Suprapubic skin (tissue), 4 donors: Measurements from ENCODE around the gene SLC7A11. TPM values are rescaled to one million over a fixed set of nuclear protein-coding genes. Genes with fewer than 3 reads are reported as not detected.

Experiments used
- DNase-seq, 2 donors: peaks; one replicate each; pipeline ENCODE4 v3.0.0-alpha.2; 2019; ENCODE audit warnings: low spot score in 2 of 2
- H3K27ac ChIP-seq: fragments of 200-600 bp; sonication (generic); one replicate; pipeline ENCODE4 v1.5.1; 2019
- H3K27me3 ChIP-seq: fragments of 200-600 bp; sonication (generic); one replicate; pipeline ENCODE4 v1.5.1; 2019
- H3K36me3 ChIP-seq: fragments of 200-600 bp; sonication (generic); one replicate; pipeline ENCODE4 v1.5.1; 2019
- H3K4me1 ChIP-seq: fragments of 200-600 bp; sonication (generic); one replicate; pipeline ENCODE4 v1.5.1; 2019
- H3K4me3 ChIP-seq: fragments of 200-600 bp; sonication (generic); one replicate; pipeline ENCODE4 v1.5.1; 2019; ENCODE audit warnings: mild to moderate bottlenecking
- H3K9me3 ChIP-seq: fragments of 200-600 bp; sonication (generic); one replicate; pipeline ENCODE4 v1.5.1; 2019
- EP300 ChIP-seq: sonication (generic); formaldehyde crosslinking; IDR thresholded peaks from one replicate; pipeline ENCODE4 v1.6.1; 2017; ENCODE audit warnings: antibody characterized with exemption
- POLR2A ChIP-seq, 2 donors: fragments of 450-650 bp; IDR thresholded peaks; one replicate each; pipeline ENCODE4 v1.6.1; 2017; ENCODE audit warnings: antibody characterized with exemption in 2 of 2, mild to moderate bottlenecking in 2 of 2, moderate library complexity in 2 of 2
- POLR2AphosphoS5 ChIP-seq, 3 donors: sonication (generic); formaldehyde crosslinking; IDR thresholded peaks; one replicate each; pipeline ENCODE4 v1.6.1; 2017; ENCODE audit warnings: antibody characterized with exemption in 3 of 3
- WGBS: methylation state at CpG from one replicate; pipeline ENCODE4 v1.1.5; 2018; 5-methylcytosine and 5-hydroxymethylcytosine counted together
- total RNA-seq, 4 donors: library from RNA; depleted of rRNA; stranded (reverse); fragments of >200 nt; gene quantifications; one replicate each; pipeline ENCODE4 v1.1.0, GENCODE V29; 2016
- TF ChIP-seq, protein P1 (sequence below), 2 donors: fragments of 200-600 bp in 1 of 2; fragments of 450-650 bp in 1 of 2; sonication (generic) in 1 of 2; IDR thresholded peaks; one replicate each; pipeline ENCODE4 v1.5.1; 2016 to 2019; ENCODE audit warnings: antibody characterized with exemption in 2 of 2, mild to moderate bottlenecking in 1 of 2, moderate library complexity in 1 of 2

SLC7A11 gene
- total RNA-seq, 4 donors from 2014 or later = 0.48 to 2.1 (median 1.2) TPM

DNA sequence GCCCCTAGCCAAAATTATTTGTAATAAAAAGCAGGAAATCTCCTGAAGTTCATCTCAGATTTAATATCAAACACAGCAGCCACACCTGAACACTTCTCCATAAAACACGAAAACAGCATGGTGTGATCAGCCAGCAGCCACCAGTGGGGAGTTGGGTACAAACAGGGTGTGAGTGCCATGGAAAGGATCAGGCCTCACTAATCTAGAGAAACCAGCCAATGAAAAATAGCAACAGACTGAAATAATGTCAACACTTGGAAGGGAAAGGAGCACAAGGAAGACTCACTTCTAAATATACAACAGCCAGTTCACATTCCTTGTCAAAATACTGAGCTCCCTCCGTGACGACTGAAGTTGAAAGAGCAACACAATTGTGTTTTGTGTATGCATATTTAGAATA is 46.0 kb downstream of the SLC7A11 start:
- peaks cover 7% of the 10 kb centered on the region for H3K4me1 ChIP-seq
- H3K4me3 ChIP-seq = no peak overlapping the region
- H3K9me3 ChIP-seq = no peaks in the 10 kb centered on the region
- WGBS = 85% methylated on average over 3 of the region's 3 CpGs
- no peaks in the 10 kb centered on the region for H3K27me3 ChIP-seq
- H3K27ac ChIP-seq = no peak overlapping the region
- no peaks in the 10 kb centered on the region for H3K36me3 ChIP-seq
- no peak for TF ChIP-seq POLR2AphosphoS5 (IDR thresholded peaks at IDR 0.05)
- TF ChIP-seq EP300 = no peak
- no peak for TF ChIP-seq POLR2A (IDR thresholded peaks at IDR 0.05)
- TF ChIP-seq, protein P1, sequence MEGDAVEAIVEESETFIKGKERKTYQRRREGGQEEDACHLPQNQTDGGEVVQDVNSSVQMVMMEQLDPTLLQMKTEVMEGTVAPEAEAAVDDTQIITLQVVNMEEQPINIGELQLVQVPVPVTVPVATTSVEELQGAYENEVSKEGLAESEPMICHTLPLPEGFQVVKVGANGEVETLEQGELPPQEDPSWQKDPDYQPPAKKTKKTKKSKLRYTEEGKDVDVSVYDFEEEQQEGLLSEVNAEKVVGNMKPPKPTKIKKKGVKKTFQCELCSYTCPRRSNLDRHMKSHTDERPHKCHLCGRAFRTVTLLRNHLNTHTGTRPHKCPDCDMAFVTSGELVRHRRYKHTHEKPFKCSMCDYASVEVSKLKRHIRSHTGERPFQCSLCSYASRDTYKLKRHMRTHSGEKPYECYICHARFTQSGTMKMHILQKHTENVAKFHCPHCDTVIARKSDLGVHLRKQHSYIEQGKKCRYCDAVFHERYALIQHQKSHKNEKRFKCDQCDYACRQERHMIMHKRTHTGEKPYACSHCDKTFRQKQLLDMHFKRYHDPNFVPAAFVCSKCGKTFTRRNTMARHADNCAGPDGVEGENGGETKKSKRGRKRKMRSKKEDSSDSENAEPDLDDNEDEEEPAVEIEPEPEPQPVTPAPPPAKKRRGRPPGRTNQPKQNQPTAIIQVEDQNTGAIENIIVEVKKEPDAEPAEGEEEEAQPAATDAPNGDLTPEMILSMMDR (IDR thresholded peaks at IDR 0.05) = no peak
- DNase-seq = no peak

DNA sequence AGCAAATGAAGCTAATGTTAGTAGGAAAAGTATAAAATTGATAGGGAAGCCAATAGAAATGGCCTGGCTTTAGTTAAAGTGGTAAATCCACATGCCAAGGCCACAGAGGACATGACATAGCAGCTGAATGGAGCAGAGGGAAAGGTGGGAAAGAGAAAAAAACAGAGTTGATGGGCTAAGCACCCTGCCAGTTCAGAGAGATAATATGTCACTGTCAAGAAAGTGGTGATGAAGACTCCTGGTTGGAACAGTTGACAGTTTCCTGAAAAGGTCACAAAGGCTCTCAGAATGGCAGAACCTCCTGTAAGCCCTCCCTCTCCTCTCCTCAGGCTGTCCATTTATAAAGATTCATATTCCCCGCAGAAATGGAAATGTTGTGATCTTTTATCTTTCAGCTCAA is 48.2 kb downstream of the SLC7A11 start:
- no peaks in the 10 kb centered on the region for H3K36me3 ChIP-seq
- TF ChIP-seq EP300 = no peak
- TF ChIP-seq, protein P1 (IDR thresholded peaks at IDR 0.05) = no peak
- TF ChIP-seq POLR2AphosphoS5 (IDR thresholded peaks at IDR 0.05) = no peak
- no peak for TF ChIP-seq POLR2A (IDR thresholded peaks at IDR 0.05)
- WGBS = 97% methylated on average over 1 of the region's 1 CpG
- H3K27ac ChIP-seq = no peak overlapping the region
- no peak for DNase-seq
- no peak overlapping the region for H3K4me3 ChIP-seq
- no peaks in the 10 kb centered on the region for H3K4me1 ChIP-seq
- no peaks in the 10 kb centered on the region for H3K9me3 ChIP-seq
- no peaks in the 10 kb centered on the region for H3K27me3 ChIP-seq

DNA sequence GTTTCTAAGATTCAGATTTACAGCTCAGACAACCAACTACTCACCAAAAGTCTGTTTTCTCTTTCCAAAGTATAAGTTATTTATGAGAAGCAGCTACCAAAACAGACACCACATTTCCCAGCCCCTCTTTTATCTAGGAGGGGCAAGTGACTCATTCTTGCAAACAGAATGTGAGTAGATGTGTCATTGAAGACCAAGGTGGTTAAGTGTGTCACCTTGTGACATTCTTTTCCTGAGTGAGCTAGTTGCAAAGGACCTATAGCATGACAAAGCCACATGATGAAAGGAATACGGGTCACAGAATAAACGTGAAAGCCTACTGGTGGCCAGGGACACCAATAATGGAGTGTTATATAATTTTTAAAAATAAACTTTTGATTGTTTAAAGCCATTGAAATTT is 50.0 kb downstream of the SLC7A11 start:
- no peak for DNase-seq
- Histone ChIP-seq H3K4me1 (no peaks in the 10 kb centered on the region), H3K36me3 (no peaks in the 10 kb centered on the region), H3K4me3 (no peak overlapping the region), H3K27ac (no peak overlapping the region), H3K27me3 (no peaks in the 10 kb centered on the region), H3K9me3 (no peaks in the 10 kb centered on the region)
- TF ChIP-seq POLR2AphosphoS5 (IDR thresholded peaks at IDR 0.05) = no peak
- no peak for TF ChIP-seq POLR2A (IDR thresholded peaks at IDR 0.05)
- TF ChIP-seq, protein P1 (IDR thresholded peaks at IDR 0.05) = no peak
- no peak for TF ChIP-seq EP300
- 80% methylated on average over 2 of the region's 2 CpGs for WGBS

DNA sequence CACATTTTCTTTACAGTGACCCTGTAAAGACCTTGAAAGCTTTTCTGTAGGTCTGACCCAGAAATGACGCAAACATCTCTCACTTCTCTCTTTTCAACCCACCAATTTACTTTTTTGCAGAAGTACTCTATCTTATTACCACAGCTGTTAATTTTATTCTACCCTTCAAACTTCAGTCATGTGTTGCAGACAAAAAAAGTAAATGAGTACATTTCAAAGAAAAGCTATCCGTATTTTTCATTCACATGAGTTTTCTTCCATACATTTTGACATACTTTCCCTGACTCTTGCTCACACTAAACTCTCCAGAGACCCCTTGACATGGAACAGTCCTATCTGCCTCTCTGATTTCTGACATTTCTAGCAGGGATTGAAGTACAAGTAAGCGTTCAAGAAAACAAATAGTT is 51.7 kb downstream of the SLC7A11 start:
- Histone ChIP-seq H3K36me3 (no peaks in the 10 kb centered on the region), H3K4me1 (no peaks in the 10 kb centered on the region), H3K27me3 (no peaks in the 10 kb centered on the region), H3K4me3 (no peak overlapping the region), H3K27ac (no peak overlapping the region), H3K9me3 (no peaks in the 10 kb centered on the region)
- DNase-seq = no peak
- no peak for TF ChIP-seq EP300
- TF ChIP-seq POLR2AphosphoS5 (IDR thresholded peaks at IDR 0.05) = no peak
- TF ChIP-seq POLR2A (IDR thresholded peaks at IDR 0.05) = no peak
- TF ChIP-seq, protein P1 (IDR thresholded peaks at IDR 0.05) = no peak
- 72% methylated on average over 3 of the region's 3 CpGs for WGBS

DNA sequence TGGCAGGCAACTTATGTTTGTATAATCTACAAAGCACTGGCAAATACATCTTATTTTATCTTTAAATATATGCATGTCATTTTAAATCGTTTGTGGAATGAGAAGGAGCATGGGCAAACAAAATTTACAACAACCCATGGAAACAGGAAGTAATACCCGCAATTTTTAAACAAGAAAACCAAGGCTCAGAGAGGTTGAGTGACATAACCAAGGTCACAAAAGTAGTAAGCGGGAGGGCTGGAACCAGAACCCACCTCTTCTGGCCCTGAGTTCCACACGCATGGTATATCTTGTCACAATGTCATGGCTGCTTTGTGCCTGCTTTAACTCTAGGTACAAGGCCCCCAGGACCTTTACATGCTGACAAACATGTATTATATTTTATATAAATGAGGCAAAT is 52.9 kb downstream of the SLC7A11 start:
- Histone ChIP-seq H3K4me3 (no peak overlapping the region), H3K27ac (no peak overlapping the region), H3K9me3 (no peaks in the 10 kb centered on the region), H3K4me1 (no peaks in the 10 kb centered on the region), H3K36me3 (no peaks in the 10 kb centered on the region), H3K27me3 (no peaks in the 10 kb centered on the region)
- WGBS = 82% methylated on average over 4 of the region's 4 CpGs
- TF ChIP-seq POLR2AphosphoS5 (IDR thresholded peaks at IDR 0.05) = no peak
- TF ChIP-seq EP300 = no peak
- no peak for TF ChIP-seq POLR2A (IDR thresholded peaks at IDR 0.05)
- TF ChIP-seq, protein P1 (IDR thresholded peaks at IDR 0.05) = no peak
- DNase-seq = no peak
